GM23338 (cell line): ENCODE measurements around the gene IGSF10.

Source experiments
- CTCF ChIP-seq, 2 experiments: fragments of 200-600 bp in 1 of 2; sonication (generic) in 1 of 2; conservative IDR thresholded peaks; 2 replicates each; pipeline versions ENCODE4 v1.5.1 to v1.6.1; 2016 to 2017; ENCODE audit warnings: antibody characterized with exemption in 2 of 2, low read depth in 2 of 2, mild to moderate bottlenecking in 2 of 2, moderate library complexity in 1 of 2
- EZH2 ChIP-seq: fragments of 200-600 bp; sonication (generic); IDR thresholded peaks from one replicate; pipeline ENCODE4 v1.8.0; 2017; ENCODE audit warnings: antibody characterized with exemption, mild to moderate bottlenecking, low read depth; ENCODE audit not compliant: unreplicated experiment
- JUNB ChIP-seq: IDR thresholded peaks from one replicate; pipeline ENCODE4 v1.6.1; 2016; ENCODE audit warnings: antibody characterized with exemption; ENCODE audit not compliant: unreplicated experiment
- POLR2AphosphoS5 ChIP-seq: IDR thresholded peaks from 2 replicates; pipeline ENCODE4 v1.6.1; 2016; ENCODE audit warnings: antibody characterized with exemption, low read depth
- REST ChIP-seq: IDR thresholded peaks from one replicate; pipeline ENCODE4 v1.6.1; 2018; ENCODE audit warnings: antibody characterized with exemption; ENCODE audit not compliant: unreplicated experiment
- ZNF331 ChIP-seq: fragments of 250-450 bp; sonication (Bioruptor Pico); IDR thresholded peaks from 2 replicates; pipeline ENCODE4 v1.5.0; 2020; ENCODE audit warnings: low read depth, mild to moderate bottlenecking, moderate library complexity

DNA sequence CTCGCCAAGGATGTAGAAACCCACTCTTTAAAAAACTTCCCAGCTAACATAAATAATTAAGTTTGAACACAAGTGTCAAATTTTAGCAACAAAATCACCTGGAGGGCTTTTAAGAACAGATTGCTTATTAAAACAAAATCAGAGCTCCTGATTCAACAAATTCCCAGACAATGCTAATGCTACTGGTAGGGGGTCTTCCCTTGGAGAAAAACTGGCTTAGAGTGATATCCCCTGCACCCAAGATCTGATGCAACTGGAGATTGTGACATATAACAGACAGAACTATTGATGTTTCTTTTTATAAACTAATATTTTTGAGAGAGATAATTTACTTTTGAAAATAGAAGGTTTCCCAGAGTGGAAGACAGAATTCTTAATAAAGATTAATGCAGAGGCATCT lies 19.9 kb downstream of the IGSF10 start:
- TF ChIP-seq CTCF (conservative IDR thresholded peaks at IDR 0.05; ENCODE audit: low read depth in 2 of 2) (no peak), ZNF331 (no peak), REST (no peak), POLR2AphosphoS5 (no peak), JUNB (no peak), EZH2 (no peak)
